C4-2B (cell line): Measurements from ENCODE around the gene GGA2.
A peak's percentile ranks its signal among the peaks of the same experiment; 100 is the strongest.

Experiments used
- H3K27ac ChIP-seq: fragments of 450-650 bp; 2 replicates; pipeline ENCODE4 v1.5.1; 2017
- ZFX ChIP-seq: fragments of 450-650 bp; IDR thresholded peaks from 2 replicates; pipeline ENCODE4 v1.6.1; 2017
- TF ChIP-seq, protein P1 (sequence below): fragments of 450-650 bp; conservative IDR thresholded peaks from 2 replicates; pipeline ENCODE4 v1.5.1; 2017; ENCODE audit warnings: mild to moderate bottlenecking

GGA2 gene

GRCh38 chr16:23506606-23506994 is 3.7 kb downstream of the GGA2 start:
- no peak overlapping the region for H3K27ac ChIP-seq
- TF ChIP-seq, protein P1, sequence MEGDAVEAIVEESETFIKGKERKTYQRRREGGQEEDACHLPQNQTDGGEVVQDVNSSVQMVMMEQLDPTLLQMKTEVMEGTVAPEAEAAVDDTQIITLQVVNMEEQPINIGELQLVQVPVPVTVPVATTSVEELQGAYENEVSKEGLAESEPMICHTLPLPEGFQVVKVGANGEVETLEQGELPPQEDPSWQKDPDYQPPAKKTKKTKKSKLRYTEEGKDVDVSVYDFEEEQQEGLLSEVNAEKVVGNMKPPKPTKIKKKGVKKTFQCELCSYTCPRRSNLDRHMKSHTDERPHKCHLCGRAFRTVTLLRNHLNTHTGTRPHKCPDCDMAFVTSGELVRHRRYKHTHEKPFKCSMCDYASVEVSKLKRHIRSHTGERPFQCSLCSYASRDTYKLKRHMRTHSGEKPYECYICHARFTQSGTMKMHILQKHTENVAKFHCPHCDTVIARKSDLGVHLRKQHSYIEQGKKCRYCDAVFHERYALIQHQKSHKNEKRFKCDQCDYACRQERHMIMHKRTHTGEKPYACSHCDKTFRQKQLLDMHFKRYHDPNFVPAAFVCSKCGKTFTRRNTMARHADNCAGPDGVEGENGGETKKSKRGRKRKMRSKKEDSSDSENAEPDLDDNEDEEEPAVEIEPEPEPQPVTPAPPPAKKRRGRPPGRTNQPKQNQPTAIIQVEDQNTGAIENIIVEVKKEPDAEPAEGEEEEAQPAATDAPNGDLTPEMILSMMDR: no peak
- TF ChIP-seq ZFX: no peak

DNA sequence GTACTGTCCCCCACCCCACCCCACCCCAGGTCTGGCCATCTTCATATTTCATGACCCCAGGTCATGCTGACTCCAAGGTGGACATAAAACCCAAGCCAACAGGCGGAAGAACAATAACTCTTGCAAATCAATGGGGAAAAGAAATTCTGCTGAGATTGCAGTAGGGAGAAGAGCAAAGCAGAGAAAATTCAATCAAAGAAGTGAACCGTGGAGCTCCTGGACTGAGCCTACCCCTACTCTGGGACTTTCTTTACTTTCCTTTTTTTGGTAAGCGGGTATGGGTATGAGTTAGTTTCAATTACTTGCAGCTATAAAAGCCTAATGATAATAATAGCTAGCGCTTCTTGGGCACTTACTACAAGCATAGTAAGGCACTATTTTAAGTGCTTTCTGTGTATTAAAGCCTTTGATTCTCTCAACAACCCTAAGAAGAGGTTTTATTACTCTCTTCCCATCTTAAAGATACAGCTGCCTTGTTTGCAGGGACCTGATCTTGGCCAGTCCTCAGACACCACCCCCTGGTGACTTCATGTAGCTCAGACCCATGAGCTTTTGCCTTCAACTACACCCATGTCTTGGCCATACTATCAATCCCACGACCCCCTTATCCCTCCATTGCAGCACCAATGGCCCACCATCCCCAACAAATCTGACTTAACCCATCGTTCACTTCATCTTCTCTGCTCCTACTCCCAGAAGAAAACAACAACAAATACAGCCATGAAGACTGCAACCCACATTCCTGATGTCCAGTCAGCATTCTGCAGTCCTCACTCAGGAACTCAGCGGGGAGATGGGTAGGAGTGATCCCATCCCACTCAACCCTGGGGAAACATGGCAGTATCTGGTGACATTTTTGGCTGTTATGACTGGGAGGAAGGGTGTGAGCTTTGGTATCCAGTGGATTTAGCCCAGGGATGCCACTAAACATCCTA is 4.4 kb downstream of the GGA2 start:
- TF ChIP-seq, protein P1: no peak
- TF ChIP-seq ZFX: no peak
- no peak overlapping the region for H3K27ac ChIP-seq

- TF ChIP-seq ZFX: no peak
- TF ChIP-seq, protein P1: no peak
- H3K27ac ChIP-seq: peak overlapping the region; percentile 30
These were observed 5.1 kb downstream of the GGA2 start for GRCh38 chr16:23505180-23505665.

DNA sequence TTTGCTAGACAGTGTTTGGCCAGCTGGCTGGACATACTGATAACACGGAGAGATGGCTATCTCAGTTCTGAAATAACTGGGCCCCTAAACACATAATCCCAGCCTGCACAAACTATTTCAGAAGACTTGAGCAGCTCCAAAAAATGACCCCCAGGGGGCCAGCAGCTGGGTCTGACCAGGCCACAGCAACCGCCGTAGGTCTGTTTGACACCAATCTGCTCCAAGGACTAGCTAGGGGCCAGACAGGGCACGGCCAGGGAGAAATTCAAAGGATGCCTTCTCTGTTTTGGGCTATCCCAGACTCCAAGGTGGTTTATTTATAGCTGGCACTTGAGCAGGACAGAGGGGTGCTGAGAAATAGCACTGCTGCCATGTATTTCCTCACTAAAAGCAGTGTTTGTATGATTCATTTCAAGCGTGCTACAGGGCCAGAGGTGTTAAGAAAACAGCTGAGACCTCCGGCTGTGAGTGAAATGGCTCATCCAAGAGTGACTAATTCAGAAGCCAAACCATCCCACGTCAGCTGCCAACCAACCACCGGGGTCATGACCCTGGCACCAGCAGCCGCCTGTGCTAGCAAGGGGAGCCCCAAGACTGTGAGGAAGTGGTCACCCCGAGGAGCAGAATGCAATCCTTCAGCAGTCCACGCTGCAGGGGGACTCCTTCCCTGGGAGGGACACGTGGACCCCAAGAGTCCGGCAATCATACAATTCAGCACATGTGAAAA is 5.7 kb downstream of the GGA2 start:
- H3K27ac ChIP-seq: peak overlapping the region; percentile 30

DNA sequence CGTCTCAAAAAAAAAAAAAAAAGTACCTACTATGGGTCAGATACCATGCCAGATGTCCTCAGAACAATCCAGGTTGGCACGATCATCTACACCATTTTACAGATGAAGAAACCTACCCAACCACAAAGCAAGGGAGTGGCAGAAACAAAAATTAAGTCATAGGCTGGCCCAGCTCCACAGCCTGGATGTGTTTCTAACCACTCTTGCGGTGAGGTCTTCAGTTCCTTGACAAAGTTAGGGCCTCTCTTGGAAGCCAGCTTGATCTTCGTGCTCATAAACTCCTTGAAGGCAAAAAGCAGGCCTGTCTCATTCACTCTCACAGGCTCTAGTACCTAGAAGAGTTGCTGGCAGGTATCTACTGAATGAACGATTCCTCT is 6.2 kb downstream of the GGA2 start:
- peak overlapping the region; percentile 30 for H3K27ac ChIP-seq
- TF ChIP-seq ZFX: no peak
- TF ChIP-seq, protein P1: no peak

More for the DNA sequence above, 5.7 kb downstream of the GGA2 start:
- TF ChIP-seq, protein P1: no peak
- TF ChIP-seq ZFX: no peak

DNA sequence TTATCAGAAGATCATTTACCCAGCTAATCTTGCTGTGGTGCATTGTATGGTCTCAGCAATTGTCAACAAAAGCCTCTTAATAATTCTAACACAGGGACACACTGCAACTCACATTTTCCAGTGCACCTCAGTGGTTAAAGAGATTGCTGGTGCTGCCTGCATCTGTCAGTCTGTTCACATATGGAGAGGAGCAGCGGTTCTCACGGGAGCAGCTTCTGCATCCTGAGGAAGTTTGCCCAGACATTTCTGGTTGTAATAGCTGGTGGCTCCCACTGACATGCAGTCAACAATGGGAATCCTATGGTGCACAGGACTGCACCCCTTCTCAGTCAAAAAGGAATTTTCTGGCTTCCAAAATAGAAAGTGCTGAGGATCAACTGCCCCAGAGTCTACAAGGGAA is 7.8 kb downstream of the GGA2 start:
- no peak for TF ChIP-seq ZFX
- TF ChIP-seq, protein P1: no peak
- no peak overlapping the region for H3K27ac ChIP-seq

- no peak for TF ChIP-seq ZFX
- TF ChIP-seq, protein P1: no peak
- no peak overlapping the region for H3K27ac ChIP-seq
These were observed 9.0 kb downstream of the GGA2 start for GRCh38 chr16:23501291-23501690.
